GM18505 (cell line): ENCODE measurements around the gene WDR70.
A peak's percentile ranks its signal among the peaks of the same experiment; 100 is the strongest.

ENCODE experiments used
- ATAC-seq: cut with Tn5 transposase; IDR thresholded peaks from one replicate; pipeline ENCODE4 v1.9.1; 2021; ENCODE audit not compliant: unreplicated experiment
- POLR2A ChIP-seq: IDR thresholded peaks from 4 replicates; pipeline ENCODE4 v1.6.1; 2011; ENCODE audit warnings: borderline replicate concordance; ENCODE audit not compliant: insufficient read depth, insufficient read length; ENCODE audit errors: extremely low read depth

WDR70 gene

GRCh38 chr5:37730896-37731455 is 351.9 kb downstream of the WDR70 start:
- ATAC-seq, result no peak
- TF ChIP-seq POLR2A, result no peak

- no peak for TF ChIP-seq POLR2A
Observed at GRCh38 chr5:37734114-37734513, 355.0 kb downstream of the WDR70 start.

GRCh38 chr5:37735649-37736347 is 356.7 kb downstream of the WDR70 start:
- no peak for TF ChIP-seq POLR2A

More at GRCh38 chr5:37734114-37734513, 355.0 kb downstream of the WDR70 start:
- no peak for ATAC-seq

GRCh38 chr5:37736397-37736796 is 357.3 kb downstream of the WDR70 start:
- no peak for TF ChIP-seq POLR2A
- ATAC-seq, result no peak

More at GRCh38 chr5:37735649-37736347, 356.7 kb downstream of the WDR70 start:
- no peak for ATAC-seq

GRCh38 chr5:37737326-37738056 is 358.4 kb downstream of the WDR70 start:
- no peak for TF ChIP-seq POLR2A
- ATAC-seq, result no peak

- no peak for TF ChIP-seq POLR2A
- ATAC-seq, result peak; percentile 75
Observed at GRCh38 chr5:37738057-37738691, 359.1 kb downstream of the WDR70 start.

GRCh38 chr5:37738865-37739488 is 359.9 kb downstream of the WDR70 start:
- no peak for ATAC-seq
- no peak for TF ChIP-seq POLR2A

- no peak for TF ChIP-seq POLR2A
- no peak for ATAC-seq
Observed at GRCh38 chr5:37739817-37740261, 360.7 kb downstream of the WDR70 start.

- TF ChIP-seq POLR2A, result no peak
- ATAC-seq, result no peak
Observed at GRCh38 chr5:37740331-37741066, 361.4 kb downstream of the WDR70 start.

- ATAC-seq, result no peak
- TF ChIP-seq POLR2A, result no peak
Observed at GRCh38 chr5:37742111-37742510, 363.0 kb downstream of the WDR70 start.

- no peak for TF ChIP-seq POLR2A
- ATAC-seq, result no peak
Observed at GRCh38 chr5:37751227-37751626, 372.1 kb downstream of the WDR70 start.

- no peak for TF ChIP-seq POLR2A
- no peak for ATAC-seq
Observed at GRCh38 chr5:37754976-37755375, 375.9 kb downstream of the WDR70 start.
